Activated CD4-positive, CD25-positive, alpha-beta regulatory T cell treated with anti-CD3 and anti-CD28 coated beads, Interleukin-2, amount 50 U/mL, for 16 hours (primary cell): ENCODE data around the gene PCDHGB5.
"Not testable (repeated sequence)": the region's sequence is repeated elsewhere in the genome, so short reads cannot be mapped to it uniquely, and the experiment has no call there.

Source experiments
- DNase-seq: peaks from one replicate; pipeline ENCODE4 v3.0.0-alpha.2; 2020; ENCODE audit warnings: low read depth, low spot score

Gene PCDHGB5

GRCh38 chr5:141397756-141398551 is at the start of gene PCDHGB5:
Gene PCDHGB5, plus strand, starts transcription at chr5:141397947. Its CDS starts 181 bp downstream, at chr5:141398128.
- DNase-seq, result not testable (repeated sequence)

- no peak for DNase-seq
Observed at GRCh38 chr5:141349917-141350619, 47.7 kb upstream of the PCDHGB5 start, which contains the start of gene PCDHGB1. Gene PCDHGB1, plus strand, starts transcription at chr5:141350099. Its CDS starts 162 bp downstream, at chr5:141350261.

- no peak for DNase-seq
Observed at GRCh38 chr5:141351591-141351990, 46.2 kb upstream of the PCDHGB5 start.

- no peak for DNase-seq
Observed at GRCh38 chr5:141354900-141355469, 42.8 kb upstream of the PCDHGB5 start, which contains the start of gene PCDHGA4. Gene PCDHGA4, plus strand, starts transcription at chr5:141355021. Its CDS starts 87 bp downstream, at chr5:141355108.

- DNase-seq, result no peak
Observed at GRCh38 chr5:141355641-141356040, 42.1 kb upstream of the PCDHGB5 start.

DNA sequence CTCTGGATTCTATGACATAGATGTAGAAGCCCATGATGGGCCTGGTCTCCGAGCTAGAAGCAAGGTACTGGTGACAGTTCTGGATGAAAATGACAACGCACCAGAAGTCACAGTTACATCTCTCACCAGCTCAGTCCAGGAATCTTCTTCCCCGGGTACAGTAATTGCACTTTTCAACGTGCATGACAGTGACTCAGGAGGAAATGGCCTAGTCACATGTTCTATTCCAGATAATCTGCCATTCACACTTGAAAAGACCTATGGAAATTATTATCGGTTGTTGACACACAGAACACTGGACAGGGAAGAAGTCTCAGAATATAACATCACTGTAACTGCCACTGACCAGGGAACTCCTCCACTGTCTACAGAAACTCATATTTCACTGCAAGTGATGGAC is 41.6 kb upstream of the PCDHGB5 start:
- no peak for DNase-seq

- DNase-seq, result no peak
Observed at GRCh38 chr5:141356950-141357349, 40.8 kb upstream of the PCDHGB5 start.

DNA sequence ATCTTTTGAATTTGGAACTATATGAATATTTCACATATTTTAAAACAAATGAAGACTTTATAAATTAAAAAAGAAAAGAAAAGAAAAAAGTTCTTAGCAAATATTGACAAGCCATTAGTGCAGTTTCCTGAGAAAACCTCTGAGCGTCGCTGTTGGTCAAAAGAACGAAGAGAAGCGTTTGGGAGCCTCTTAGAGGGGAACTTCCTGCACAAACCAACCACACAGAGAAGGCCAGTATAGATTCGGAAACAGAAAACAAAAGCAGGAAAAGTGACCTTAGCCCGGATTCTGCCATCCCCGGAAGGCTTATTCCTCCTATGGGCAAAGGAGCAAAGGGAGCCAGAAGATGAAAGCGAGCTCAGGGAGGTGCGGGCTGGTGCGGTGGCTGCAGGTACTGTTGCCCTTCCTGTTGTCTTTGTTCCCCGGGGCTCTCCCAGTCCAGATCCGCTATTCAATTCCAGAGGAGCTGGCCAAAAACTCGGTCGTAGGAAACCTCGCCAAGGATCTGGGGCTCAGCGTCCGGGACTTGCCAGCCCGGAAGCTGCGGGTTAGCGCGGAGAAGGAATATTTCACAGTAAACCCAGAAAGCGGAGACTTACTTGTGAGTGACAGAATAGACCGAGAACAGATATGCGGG is 37.8 kb upstream of the PCDHGB5 start, which contains the start of gene PCDHGB2:
Gene PCDHGB2 (plus strand): TSS at position 205 of the 637 bp plus-strand sequence. CDS start 142 bp downstream, at position 347.
- no peak for DNase-seq

GRCh38 chr5:141360685-141361084 is 37.1 kb upstream of the PCDHGB5 start:
- no peak for DNase-seq

DNA sequence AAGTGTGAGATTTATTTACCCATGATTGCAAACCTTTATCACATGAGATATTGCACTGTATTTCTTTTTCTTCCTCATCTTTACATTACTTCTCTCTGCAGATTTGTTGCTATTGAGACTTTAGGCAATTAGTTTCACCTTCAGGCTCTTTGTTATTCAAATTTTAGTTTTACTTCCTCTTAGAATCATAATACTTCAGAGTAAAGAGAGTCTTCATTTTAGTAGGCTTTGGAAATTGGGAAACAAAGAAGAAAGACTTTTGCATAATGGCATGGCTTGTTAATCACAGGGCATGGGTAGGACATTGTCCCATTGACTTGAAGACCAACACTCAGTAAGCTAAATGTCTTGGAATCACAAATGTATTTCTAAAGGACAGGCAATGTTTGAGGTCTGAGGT is 35.0 kb upstream of the PCDHGB5 start:
- no peak for DNase-seq

DNA sequence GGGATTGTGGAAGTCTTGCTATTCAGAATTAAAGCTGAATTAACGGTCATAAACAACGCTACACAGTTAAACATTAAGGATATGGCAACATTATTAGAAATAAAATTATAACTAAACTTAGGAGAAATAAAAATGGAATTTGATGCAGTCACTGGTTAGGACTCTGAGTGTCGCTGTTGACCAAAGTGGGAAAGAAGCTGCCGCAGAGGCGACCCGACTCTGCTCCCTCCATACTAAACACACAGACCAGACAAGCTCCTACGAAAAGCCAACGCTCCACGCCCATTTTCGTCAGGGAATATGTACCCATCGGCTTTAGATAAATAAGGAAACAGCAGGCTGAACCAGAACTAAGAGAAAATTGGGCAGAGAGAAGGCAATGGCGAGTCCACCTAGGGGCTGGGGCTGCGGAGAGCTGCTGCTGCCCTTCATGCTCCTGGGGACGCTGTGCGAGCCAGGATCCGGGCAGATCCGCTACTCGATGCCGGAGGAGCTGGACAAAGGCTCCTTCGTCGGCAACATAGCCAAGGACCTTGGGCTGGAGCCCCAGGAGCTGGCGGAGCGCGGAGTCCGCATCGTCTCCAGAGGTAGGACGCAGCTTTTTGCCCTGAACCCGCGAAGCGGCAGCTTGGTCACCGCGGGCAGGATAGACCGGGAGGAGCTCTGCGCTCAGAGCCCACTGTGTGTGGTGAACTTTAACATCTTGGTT is 33.6 kb upstream of the PCDHGB5 start, which contains the start of gene PCDHGA5:
Gene PCDHGA5 (plus strand): TSS at position 211 of the 709 bp plus-strand sequence. CDS start 169 bp downstream, at position 380.
- DNase-seq, result no peak

DNA sequence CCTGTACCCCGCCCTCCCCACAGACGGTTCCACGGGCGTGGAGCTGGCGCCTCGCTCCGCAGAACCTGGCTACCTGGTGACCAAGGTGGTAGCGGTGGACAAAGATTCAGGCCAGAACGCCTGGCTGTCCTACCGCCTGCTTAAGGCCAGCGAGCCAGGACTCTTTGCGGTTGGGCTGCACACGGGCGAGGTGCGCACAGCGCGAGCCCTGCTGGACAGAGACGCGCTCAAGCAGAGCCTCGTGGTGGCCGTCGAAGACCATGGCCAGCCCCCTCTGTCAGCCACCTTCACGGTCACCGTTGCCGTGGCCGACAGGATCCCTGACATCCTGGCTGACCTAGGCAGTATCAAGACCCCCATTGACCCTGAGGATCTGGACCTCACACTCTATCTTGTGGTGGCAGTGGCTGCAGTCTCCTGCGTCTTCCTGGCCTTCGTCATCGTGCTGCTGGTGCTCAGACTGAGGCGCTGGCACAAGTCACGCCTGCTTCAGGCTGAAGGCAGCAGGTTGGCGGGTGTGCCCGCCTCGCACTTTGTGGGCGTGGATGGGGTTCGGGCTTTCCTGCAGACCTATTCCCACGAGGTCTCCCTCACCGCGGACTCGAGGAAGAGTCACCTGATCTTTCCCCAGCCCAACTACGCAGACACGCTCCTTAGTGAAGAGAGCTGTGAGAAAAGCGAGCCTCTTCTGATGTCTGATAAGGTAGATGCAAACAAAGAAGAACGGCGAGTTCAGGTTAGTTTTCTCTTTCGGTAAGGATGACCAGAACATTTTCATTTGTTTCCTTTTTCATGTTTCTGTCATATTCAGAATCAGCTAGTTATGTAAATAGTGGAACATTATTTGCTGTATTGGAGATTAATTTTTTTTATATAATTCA is 31.5 kb upstream of the PCDHGB5 start:
- DNase-seq, result no peak

DNA sequence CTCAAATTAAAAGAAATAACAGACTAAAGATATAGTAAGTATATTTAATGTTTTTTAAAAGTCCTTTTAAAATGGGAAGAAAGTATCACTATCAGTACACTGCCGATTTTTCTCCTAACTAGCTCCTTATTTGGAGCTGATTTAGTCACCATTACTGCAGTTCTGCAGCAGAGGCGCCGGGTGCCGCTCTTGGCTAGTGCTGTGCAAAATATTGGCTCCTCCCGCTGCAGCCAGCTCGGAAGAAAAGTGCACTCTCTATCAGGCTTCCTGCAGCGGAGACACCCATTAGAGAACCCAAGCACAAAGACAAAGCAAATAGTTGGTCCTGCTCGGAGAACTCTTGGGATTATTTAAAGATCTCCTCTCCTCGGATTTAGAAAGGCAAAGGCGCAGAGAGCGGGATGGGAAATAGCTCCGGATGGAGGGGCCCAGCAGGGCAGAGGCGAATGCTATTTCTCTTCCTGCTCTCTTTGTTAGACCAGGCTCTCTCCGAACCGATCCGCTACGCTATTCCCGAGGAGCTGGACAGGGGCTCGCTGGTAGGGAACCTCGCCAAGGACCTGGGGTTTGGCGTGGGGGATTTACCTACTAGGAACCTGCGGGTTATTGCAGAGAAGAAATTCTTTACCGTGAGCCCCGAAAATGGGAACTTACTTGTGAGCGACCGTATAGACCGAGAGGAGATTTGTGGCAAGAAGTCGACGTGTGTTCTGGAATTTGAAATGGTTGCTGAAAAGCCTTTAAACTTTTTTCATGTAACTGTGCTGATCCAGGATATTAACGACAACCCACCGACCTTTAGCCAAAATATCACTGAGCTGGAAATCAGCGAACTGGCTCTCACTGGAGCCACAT is 27.5 kb upstream of the PCDHGB5 start, which contains the start of gene PCDHGB3:
Gene PCDHGB3 (plus strand): TSS at position 249 of the 855 bp plus-strand sequence. CDS start 153 bp downstream, at position 402.
- DNase-seq, result no peak

DNA sequence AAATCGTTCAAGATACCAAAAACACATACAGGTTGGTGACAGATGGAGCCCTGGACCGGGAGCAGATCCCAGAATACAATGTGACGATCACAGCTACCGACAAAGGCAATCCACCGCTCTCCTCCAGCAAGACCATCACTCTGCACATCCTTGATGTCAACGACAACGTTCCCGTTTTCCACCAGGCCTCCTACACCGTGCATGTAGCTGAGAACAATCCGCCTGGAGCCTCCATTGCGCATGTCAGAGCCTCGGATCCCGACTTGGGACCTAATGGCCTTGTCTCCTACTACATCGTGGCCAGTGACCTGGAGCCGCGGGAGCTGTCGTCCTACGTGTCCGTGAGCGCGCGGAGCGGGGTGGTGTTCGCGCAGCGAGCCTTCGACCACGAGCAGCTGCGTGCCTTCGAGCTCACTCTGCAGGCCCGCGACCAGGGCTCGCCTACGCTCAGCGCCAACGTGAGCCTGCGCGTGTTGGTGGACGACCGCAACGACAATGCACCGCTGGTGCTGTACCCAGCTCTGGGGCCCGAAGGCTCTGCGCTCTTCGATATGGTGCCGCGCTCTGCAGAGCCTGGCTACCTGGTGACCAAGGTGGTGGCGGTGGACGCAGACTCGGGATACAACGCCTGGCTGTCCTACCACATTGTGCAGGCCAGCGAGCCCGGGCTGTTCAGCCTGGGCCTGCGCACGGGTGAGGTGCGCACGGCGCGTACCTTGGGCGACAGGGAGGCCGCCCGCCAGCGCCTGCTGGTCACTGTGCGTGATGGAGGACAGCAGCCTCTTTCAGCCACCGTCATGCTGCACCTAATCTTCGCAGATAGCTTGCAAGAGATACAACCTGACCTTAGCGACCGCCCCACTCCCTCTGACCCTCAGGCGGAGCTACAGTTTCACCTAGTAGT is 25.9 kb upstream of the PCDHGB5 start:
- no peak for DNase-seq

GRCh38 chr5:141373673-141374317 is 24.0 kb upstream of the PCDHGB5 start, which contains the start of gene PCDHGA6:
Gene PCDHGA6, plus strand, starts transcription at chr5:141373891. Its CDS starts 193 bp downstream, at chr5:141374084.
- DNase-seq, result no peak

DNA sequence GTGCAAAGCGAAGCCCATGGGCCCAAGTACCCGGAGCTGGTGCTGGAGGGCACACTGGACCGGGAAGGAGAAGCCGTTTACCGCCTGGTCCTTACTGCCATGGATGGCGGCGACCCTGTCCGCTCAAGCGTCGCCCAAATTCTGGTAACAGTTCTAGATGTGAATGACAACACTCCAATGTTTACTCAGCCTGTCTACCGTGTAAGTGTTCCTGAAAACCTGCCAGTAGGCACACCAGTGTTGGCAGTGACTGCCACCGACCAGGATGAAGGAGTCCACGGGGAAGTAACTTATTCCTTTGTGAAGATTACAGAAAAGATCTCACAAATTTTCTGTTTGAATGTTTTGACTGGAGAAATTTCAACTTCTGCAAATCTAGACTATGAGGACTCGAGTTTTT is 23.1 kb upstream of the PCDHGB5 start:
- no peak for DNase-seq
